T-helper 22 cell (primary cell): ENCODE results near the gene BRD2.

Source experiments
- DNase-seq: peaks from one replicate; pipeline ENCODE4 v3.0.0-alpha.2; 2020; ENCODE audit warnings: low read depth

The BRD2 gene

GRCh38 chr6:33029328-33030184 is 61.2 kb downstream of the BRD2 start:
- DNase-seq: no peak

GRCh38 chr6:33030245-33030644 is 61.9 kb downstream of the BRD2 start:
- no peak for DNase-seq
